Pulmonary artery endothelial cell (primary cell): ENCODE measurements around the gene SAMD4B. TPM values are rescaled to one million over a fixed set of nuclear protein-coding genes. Genes with fewer than 3 reads are reported as not detected.

Experiments used
- DNase-seq: peaks from one replicate; pipeline ENCODE4 v3.0.0-alpha.2; 2011; ENCODE audit warnings: low read depth, low spot score
- total RNA-seq: library from RNA; depleted of rRNA; stranded (reverse); fragments of >200 nt; gene quantifications from 2 replicates; pipeline ENCODE4 v1.2.3, GENCODE V29; 2014

SAMD4B gene
- total RNA-seq, 1 donor from 2014 or later, result 26.4 TPM

DNA sequence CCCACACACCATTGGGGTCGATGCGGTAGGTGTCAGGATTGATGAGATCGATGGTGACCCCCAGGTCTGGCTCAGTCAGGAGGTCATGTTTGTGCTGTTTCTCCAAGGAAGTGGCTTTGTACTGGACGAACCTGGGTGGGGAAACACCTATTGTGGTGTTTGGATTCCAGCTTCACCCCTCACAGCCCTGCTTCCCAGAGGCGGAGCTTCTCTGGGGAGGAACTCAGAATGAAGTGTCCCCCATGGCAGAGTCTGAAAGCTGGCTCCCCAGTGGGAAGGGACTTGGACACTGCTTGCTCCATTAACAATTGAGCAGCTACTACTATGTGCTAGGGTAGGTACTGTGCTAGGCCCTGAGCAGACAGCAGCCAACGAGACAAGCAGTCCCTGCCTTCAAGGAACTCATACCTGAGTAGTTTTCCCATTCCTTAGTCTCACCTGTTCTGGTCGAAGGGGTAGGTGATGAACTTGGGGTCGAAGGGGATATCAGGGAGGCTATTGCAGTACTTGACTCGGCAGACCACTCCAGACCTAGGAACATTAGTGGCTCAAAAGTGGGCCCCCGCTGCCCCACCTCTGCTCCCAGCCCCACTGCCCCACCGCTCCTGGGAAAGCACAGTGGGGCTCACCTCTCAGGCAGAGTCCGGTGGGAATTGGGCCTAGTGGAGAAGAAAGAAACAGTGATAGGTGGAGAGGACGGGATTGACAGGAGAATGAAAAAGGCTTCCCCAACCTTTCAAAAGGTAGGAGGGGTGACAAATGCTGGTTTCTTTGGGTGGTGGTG lies 47.6 kb downstream of the SAMD4B start:
- no peak for DNase-seq

DNA sequence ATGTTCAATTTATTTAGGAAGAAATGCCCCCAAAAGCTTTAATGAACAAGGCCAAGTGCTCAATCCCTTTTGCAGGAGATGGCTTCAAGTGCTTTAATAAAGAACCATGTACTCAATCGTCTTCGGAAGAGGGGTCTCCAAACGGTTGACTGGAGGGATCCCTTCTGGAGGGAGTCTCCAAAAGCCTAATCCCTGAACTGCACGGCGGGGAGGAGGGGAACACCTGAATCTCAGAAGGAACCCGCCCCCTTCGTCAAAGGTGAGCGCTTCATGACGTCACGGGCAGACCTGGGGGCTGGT lies 48.2 kb downstream of the SAMD4B start:
- no peak for DNase-seq

DNA sequence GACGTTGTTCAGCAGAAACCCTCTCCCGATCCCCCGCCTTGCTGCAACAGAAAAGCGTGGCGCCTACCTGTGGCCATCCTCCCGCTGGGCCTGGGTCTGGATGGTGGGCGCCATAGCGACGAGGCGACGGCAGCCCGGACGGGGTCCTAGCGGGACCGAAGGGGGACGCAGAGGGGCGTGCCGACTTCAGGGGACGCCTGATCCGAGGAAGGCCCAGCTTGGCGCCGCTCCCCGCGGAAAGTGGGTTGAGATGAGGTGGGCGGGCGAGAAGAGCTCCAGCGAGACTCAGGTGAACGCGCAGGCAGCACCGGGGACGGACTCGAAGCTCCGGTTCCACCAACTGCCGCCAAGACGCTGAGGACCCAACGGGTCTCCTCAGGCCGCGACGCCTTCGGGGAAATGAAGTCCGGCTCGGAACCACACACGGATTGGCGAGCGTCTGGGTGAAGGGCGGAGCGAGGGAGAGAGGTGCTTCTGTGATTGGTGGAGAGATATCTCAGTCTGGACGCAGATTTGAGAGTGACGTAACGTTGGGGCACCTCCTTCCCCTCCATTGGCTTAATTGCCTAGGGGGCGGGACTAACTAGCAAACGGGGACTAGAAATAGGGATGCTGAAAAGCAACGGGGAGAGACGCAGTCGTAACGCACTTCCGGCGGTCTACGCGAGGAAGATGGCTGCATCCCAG lies 48.7 kb downstream of the SAMD4B start, which contains the start of the genes MED29 and PAF1:
Gene MED29 (plus strand): TSS at position 628 of the 687 bp plus-strand sequence. CDS start 45 bp downstream, at position 673.
Gene PAF1 (minus strand): TSS at position 356 of the 687 bp plus-strand sequence. CDS start 242 bp downstream, at position 114.
- peak; percentile 99 for DNase-seq

DNA sequence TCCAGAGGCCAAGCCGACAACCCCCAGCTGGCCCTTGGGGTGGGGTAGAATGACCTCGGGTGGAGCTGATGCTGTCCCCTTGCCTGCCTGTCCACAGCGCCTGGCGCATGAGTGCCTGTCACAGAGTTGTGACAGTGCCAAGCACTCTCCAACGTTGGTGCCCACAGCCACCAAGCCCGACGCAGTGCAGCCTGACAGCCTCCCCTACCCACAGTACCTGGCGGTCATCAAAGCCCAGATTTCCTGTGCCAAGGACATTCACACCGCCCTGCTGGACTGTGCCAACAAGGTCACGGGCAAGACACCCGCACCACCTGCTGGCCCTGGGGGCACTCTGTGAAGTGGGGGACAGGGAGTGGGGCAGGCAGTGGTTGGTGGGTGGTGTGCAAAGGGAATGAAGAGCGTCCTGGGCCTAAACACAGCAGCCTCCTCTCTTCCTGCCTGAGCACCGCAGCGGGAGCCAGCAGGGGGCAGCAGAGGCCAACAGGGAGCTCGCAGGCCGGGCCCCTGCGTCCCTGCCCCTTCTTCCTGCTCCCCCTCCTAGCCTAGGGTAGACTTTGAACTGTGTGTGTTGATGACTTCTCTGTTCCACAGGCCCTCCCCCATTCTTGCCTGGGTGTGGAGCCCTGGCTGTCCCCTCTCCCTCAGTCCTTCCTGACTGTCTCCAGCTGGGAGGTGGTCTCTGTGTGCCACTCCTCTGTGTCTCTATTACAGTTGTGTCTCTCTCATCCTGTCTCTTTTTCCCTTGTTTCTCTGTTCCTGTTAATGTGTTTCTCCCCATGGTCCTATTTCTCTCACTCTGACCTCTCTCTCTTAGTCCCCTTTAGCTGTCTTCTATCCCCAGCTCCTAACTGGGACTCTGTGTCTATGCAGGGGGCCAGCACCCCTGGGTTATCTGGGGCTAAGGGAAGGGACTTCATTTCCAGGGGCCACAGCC lies 55.4 kb downstream of the SAMD4B start:
- DNase-seq, result no peak

DNA sequence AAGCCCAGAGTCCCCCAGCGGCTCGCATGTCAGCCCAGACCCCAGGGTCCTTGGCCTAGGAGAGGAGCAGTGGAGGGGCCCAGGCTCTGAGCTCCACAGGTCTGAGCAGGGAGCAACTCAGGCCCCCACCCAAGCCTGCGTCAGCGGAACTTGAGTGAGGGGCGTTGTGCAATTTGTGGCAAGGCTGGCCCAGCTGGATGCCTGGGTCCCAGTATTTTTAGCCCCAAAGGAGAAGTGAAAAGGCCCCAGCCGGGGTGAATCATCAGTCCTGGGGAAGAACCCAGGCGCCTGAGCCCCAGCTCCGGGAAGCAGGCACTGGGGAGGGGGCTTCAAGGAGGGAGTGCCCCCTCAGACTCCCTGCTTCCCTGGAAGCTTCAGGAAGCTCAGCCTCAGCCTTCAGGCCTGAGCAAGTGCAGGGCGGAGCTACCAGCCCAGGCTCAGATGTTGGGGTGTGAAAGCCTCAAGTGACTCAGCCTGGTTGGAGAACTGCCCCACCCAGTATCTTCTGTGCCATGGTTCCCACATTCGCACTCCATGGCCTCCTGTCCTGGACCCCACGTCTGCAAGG lies 56.2 kb downstream of the SAMD4B start:
- no peak for DNase-seq

DNA sequence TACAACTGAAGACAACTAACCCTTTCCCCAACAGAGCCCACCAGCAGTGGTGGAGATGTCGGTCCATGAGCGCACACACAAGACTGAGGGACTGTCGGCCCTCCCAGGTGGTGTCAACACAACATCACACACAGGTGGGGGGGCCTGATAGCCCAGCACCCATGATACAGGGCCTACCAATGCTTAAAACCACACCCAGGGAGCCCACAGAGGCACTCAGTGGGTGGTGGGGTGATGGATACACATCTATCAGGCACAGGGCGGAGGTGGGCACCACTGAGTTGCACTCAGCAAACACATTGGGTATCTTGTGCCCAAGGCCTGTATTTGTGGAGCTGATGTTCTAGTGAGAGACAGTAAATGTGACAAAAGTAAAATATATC lies 57.4 kb downstream of the SAMD4B start:
- DNase-seq, result no peak

DNA sequence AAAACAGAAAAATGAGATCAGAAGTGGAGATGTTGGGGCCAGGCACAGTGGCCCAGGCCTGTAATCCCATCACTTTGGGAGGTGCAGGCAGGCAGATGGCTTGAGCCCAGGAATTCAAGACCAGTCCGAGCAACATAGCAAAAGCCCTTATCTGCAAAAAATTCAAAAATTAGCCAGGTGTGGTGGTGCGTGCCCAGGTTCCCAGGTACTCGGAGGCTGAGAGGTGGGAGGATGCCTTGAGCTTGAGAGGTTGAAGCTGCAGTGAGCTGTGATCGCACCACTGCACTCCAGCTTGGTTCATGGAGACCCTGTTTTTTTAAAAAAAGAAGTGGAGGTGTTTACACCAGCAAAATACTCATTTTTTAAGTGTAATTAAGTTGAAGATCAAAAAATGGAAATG lies 57.8 kb downstream of the SAMD4B start:
- DNase-seq, result no peak

DNA sequence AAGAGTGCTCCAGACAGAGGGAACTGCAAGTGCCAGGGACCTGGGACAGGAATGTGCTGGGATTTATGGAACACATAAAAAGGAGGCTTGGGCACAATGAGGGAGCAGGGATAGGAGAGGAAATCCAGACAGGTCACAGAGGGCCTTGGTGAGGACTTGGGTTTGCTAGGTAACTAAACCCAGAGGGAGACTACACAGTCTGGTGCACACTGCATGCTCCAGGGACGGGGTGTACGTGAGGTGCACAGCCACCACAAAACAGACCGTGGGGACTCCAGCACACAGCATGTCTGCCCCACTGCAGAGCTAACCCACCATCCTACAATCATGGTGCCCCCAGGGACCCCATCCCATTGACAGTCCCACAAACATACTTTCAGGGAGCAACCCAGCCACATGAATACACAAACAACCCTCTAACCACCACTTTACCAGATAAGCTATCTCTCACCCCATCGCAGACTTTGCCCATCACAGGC lies 58.9 kb downstream of the SAMD4B start:
- no peak for DNase-seq

DNA sequence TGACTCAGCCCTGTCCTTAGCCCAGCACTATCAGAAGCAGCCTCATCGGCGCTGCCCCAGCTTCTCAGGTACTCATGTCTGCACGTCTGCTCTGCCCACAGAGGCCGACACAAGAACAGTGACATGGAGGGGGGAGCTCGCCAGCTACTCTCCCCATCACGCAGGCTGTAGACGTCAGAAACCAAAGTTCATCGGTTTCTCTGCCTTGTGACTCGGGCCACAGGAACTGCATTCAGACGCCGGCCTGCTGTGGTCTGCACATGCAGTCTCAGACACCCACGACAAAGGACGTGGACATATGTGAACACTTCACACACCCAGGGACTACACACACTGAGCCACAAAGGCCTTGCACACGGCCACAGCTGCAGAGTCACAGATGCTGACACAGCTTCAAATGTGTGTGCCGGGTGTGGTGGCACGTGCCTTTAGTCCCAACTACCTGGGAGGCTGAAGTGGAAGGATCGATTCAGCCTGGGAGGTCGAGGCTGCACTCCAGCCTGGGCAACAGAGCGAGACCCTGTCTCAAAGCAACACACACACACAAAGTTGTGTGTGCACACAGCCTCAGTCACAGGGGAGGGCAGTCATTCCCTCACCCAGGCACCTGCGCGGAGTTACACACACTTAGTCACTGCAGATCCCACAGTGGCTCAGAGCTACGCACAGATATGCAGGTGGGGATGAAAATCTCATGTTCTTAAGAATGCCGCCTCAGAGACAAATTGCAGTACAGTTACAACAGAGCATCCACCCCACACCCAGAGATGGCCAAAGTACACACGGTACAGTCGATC lies 59.5 kb downstream of the SAMD4B start:
- no peak for DNase-seq

DNA sequence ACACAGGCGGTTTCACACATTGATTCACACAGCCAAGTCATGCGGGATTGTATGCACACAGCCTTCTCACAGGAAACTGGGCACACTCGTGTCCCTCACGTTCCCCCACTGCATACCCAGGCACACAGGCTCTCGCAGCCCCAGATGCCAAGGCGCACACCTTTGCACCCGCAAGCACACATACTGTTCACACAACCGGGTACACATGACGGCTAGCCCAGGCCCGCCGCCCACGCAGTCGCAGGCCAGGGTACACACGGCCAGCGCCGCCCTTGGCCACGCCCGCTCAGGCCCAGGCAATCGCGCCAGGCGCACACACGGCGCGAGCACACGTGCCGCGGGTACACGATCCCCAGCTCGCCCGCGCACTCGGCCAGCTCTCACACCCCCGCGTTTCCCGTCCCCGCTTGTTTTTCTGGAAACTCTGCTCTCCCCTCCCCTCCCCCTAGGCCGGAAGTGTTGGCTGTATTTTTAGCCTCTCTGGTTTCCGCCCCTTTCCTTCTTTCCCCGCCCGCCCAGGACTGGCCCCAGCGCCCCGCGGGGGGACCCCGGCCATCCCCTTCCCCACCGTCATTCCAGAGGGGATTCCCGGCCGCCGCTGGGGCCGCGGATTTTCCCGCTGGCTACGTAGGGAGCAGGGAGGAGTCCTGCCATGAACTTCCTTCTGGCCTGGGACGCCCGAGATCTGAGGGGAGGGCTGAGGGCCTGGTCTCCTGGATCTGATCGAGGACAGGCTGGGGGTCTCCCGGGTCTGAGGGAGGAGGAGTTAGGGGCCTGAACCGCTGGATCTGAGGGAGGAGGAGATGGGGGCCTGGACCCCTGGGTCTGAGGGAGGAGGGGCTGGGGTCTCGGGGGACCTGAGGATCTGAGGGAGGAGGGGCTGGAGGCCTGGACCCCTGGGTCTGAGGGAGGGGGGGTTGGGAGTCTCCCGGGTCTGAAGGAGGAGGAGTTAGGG lies 60.4 kb downstream of the SAMD4B start:
- peak; percentile 84 for DNase-seq

DNA sequence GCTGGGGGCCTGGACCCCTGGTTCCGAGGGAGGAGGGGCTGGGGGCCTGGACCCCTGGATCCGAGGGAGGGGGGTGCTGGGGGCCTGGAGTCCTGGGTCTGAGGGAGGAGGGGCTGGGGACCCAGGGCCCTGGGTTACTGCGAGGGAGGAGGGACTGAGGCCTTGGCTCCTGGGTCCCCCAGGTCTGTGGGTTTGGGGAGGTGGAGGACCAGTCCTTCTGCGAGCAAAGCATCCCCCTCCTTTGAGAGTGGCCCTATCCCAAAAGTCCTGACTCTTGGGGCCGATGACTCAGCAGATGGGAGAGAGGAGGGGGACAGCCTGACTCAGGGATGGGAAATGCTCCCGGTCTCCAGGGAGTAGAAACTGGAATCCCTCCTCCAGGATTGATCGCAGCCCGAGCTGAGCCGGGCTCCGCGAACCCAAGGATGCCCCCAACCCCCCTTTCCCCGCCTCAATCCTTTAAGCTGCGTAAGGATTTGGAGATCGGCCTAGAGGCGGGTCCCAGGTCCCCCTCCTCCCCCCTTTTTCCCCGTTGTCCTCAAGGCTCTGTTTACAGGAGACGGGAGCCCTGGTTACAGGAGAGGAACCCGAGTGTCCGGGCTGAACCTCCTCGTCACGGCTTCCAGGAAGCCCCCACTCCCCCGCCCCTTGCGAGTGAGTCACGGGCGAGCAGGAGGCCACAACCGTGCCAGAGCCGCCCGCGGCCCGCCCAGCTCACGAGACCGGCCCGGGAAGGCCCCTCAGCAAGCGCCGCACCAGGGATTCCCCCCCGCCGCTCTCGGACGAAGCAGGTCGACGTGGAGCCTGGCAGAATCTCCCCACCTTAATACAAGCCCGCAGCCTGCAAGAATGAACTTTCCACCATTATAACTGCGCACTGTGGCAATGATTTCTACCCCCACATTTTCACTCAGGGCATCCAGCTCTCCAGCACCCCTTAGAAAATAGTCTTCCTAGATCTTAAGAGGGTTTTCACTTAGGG lies 61.4 kb downstream of the SAMD4B start:
- DNase-seq, result peak; percentile 99

DNA sequence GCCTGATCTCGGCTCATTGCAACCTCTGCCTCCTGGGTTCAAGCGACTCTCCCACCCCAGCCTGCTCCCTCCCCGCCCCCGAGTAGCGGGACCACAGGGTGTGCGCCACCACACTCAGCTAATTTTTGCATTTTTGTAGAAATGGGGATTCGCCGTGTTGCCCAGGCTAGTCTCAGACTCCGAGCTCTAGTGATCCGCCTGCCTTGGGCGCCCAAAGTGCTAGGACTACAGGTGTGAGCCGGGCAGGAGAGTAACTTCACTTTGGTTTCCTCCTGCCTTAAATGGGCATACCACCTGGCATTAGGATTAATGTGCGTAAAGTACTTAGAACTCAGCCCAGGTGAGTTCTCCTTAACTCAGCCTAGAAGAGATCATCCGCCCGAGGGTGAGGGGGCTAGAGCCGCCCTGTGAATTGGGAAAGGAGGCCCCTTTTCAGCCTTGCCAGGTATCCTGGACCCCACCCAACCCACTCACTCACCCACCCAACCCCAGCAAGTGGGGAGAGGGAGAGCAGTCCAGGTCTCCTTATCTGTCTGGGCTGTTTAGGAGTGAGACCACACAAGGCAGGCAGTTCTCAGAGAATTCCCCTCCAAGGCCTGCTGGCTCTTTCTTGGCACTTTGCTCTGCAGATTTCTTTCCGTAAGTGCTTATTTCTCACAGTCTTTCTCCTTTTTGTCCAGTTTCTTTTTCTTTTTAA lies 63.2 kb downstream of the SAMD4B start:
- no peak for DNase-seq

DNA sequence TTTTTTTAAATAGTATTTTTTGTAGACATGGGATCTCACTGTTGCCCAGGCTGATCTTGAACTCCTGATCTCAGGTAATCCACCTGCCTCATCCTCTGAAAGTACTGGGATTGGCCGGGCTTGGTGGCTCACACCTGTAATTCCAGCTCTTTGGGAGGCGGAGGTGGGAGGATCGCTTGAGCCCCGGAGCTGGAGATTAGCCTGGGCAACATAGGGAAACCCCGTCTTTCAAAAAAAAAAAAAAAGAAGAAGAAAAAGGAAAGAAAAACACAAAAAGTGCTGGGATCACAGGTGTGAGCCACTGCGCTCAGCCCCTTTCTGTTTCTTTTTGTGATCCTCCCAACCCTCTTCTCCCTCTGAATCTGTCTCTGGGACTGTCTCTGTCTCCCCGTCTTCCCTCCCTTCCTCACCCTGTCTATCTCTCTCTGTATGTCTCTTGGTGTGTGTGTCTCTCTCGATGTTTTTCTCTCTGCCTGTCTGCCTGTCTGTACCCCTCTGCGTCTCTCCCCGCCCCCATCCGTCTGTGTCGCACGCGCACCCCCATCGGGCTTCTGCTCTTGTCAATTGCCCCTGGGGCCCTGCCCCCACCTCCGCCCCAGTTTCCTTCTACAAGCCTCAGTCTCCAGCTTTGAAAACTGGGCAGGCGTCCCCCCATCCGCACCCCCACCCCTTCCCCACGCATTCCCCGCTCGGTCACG lies 63.9 kb downstream of the SAMD4B start:
- no peak for DNase-seq

DNA sequence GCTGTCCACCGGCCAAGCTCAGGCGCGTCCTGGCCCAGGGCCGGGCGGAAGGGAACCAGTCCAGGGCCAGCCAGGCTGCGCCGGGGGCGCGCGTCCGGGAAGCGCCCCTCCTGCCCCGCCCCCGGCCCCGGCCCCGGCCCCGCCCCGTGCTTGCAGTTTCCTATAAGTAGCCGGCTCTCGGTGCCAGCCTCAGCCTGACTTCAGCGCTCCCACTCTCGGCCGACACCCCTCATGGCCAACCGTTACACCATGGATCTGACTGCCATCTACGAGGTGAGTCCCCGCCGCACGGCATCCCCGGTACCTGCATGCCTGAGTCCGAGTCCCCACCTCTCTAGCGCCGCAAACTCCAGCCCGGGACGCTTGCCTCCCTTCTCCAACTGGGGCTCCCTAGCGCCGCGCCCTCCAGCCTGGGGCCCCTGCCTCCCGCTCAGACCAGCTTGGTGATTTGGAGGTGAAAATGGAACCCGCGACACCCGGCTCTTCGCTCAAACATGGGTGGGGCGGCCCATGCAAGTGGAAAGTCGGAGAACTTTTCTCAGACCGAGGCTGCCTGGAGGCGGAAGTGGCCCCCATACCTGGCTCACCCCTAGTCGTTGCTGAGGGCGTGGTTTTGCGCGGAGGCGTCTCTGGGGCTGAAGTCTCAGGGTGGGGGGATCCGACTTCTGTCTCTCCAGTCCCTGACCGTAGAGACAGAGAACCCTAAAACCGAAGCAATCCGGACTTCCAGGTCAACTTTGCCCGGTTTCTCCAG lies 64.6 kb downstream of the SAMD4B start, which contains the start of gene ZFP36:
Gene ZFP36 (plus strand): TSS at position 192 of the 754 bp plus-strand sequence. CDS start 58 bp downstream, at position 250.
- DNase-seq, result no peak

DNA sequence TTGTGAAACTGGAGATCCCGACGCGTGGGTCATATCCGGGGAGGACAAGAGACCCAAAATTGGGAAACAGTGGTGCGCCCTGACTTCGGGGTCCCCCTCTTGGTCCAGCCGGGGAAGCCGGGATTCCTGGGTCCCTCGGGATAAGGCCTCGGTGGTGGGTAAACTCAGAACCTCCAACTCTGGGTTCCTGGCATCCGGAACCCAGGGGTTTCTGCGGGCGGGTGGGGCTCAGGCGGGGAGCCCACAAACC lies 65.1 kb downstream of the SAMD4B start:
- DNase-seq, result no peak

DNA sequence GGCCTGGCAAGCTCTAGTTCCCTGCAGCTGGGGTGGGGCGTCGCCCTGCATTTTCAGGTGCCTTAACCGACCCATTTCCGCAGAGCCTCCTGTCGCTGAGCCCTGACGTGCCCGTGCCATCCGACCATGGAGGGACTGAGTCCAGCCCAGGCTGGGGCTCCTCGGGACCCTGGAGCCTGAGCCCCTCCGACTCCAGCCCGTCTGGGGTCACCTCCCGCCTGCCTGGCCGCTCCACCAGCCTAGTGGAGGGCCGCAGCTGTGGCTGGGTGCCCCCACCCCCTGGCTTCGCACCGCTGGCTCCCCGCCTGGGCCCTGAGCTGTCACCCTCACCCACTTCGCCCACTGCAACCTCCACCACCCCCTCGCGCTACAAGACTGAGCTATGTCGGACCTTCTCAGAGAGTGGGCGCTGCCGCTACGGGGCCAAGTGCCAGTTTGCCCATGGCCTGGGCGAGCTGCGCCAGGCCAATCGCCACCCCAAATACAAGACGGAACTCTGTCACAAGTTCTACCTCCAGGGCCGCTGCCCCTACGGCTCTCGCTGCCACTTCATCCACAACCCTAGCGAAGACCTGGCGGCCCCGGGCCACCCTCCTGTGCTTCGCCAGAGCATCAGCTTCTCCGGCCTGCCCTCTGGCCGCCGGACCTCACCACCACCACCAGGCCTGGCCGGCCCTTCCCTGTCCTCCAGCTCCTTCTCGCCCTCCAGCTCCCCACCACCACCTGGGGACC lies 65.6 kb downstream of the SAMD4B start:
- DNase-seq, result no peak
